Caco-2 (cell line): ENCODE measurements around the gene SMURF1. TPM values are rescaled to one million over a fixed set of nuclear protein-coding genes. Genes with fewer than 3 reads are reported as not detected.

Source experiments
- BruUV-seq: library from RNA; stranded (reverse); fragments of 400-500 nt; replicated peaks from 2 replicates; lab custom pipeline; 2021; lab: Mats Ljungman, UMichigan
- CTCF ChIA-PET: fragments of 300-600 bp; sonication (Branson Sonifier 250); formaldehyde crosslinking; loops from one replicate; lab custom pipeline; 2022; ENCODE audit warnings: antibody characterized with exemption; lab: Charles Lee
- POLR2A ChIA-PET: fragments of 300-600 bp; sonication (Branson Sonifier 250); formaldehyde crosslinking; loops from one replicate; lab custom pipeline; 2022; ENCODE audit warnings: antibody characterized with exemption; lab: Charles Lee
- DNase-seq, 2 experiments: peaks; one replicate each; pipeline versions ENCODE4 v3.0.0 to v3.0.0-alpha.2; 2020 to 2022
- H3K27me3 ChIP-seq: replicated peaks from 2 replicates; pipeline ENCODE4 v1.6.0; 2011; ENCODE audit warnings: low read length; ENCODE audit not compliant: control insufficient read depth, insufficient read depth
- H3K36me3 ChIP-seq: 2 replicates; pipeline ENCODE4 v1.5.1; 2011; ENCODE audit warnings: low read length; ENCODE audit not compliant: control insufficient read depth, insufficient read depth
- H3K4me1 ChIP-seq: fragments of 250-450 bp; sonication (Bioruptor Pico); 2 replicates; pipeline ENCODE4 v1.5.1; 2020; ENCODE audit warnings: mild to moderate bottlenecking
- H3K4me3 ChIP-seq: 2 replicates; pipeline ENCODE4 v1.5.1; 2011; ENCODE audit warnings: low read depth, mild to moderate bottlenecking, control low read depth, low read length
- H3K9me3 ChIP-seq: fragments of 250-450 bp; sonication (Bioruptor Pico); 2 replicates; pipeline ENCODE4 v1.5.1; 2020; ENCODE audit warnings: mild to moderate bottlenecking, moderate library complexity
- H3K27ac Mint-ChIP-seq: one replicate; pipeline ENCODE4 v1.8.0; 2022; ENCODE audit warnings: mixed read lengths; ENCODE audit not compliant: unreplicated experiment
- H3K27me3 Mint-ChIP-seq: one replicate; pipeline ENCODE4 v1.8.0; 2022; ENCODE audit warnings: mixed read lengths; ENCODE audit not compliant: insufficient read depth, unreplicated experiment
- H3K36me3 Mint-ChIP-seq: one replicate; pipeline ENCODE4 v1.8.0; 2022; ENCODE audit warnings: mild to moderate bottlenecking, mixed read lengths; ENCODE audit not compliant: insufficient read depth, unreplicated experiment
- H3K4me1 Mint-ChIP-seq: one replicate; pipeline ENCODE4 v1.8.0; 2022; ENCODE audit warnings: low read depth, mixed read lengths; ENCODE audit not compliant: unreplicated experiment
- H3K4me3 Mint-ChIP-seq: one replicate; pipeline ENCODE4 v1.8.0; 2022; ENCODE audit warnings: mild to moderate bottlenecking, moderate library complexity, mixed read lengths; ENCODE audit not compliant: unreplicated experiment
- H3K9me3 Mint-ChIP-seq: one replicate; pipeline ENCODE4 v1.8.0; 2022; ENCODE audit warnings: mixed read lengths; ENCODE audit not compliant: unreplicated experiment
- CTCF ChIP-seq, 2 experiments: fragments of 200-600 bp in 1 of 2; IDR thresholded peaks; 1 replicate in 1 of 2; 2 replicates in 1 of 2; pipeline versions ENCODE4 v1.5.1 to v1.8.0; 2011 to 2022; ENCODE audit warnings: antibody characterized with exemption in 1 of 2, control low read depth in 1 of 2, inconsistent platforms in 1 of 2, low read depth in 1 of 2, low read length in 1 of 2, mild to moderate bottlenecking in 1 of 2, moderate library complexity in 1 of 2; ENCODE audit not compliant: insufficient read depth in 1 of 2, severe bottlenecking in 1 of 2, unreplicated experiment in 1 of 2
- intact Hi-C: fragments of 100-400 bp; cut with micrococcal nuclease; formaldehyde crosslinking; loops from one replicate; pipeline ENCODE4 v1.10.0; 2022; ENCODE audit not compliant: unreplicated experiment
- total RNA-seq: library from RNA; stranded (reverse); gene quantifications from 2 replicates; pipeline ENCODE4 v1.2.3, GENCODE V29; 2022

Gene SMURF1
- total RNA-seq, 1 experiment from 2014 or later, result 22.5 TPM

- Histone ChIP-seq H3K4me3 (no peak overlapping the region), H3K27me3 (no peaks in the 10 kb centered on the region), H3K9me3 (no peaks in the 10 kb centered on the region), H3K4me1 (peaks cover 13% of the 10 kb centered on the region; the same call in 1 of the 2 replicates), H3K36me3 (peaks cover 11% of the 10 kb centered on the region)
- Mint-ChIP-seq H3K4me1 (peaks cover 10% of the 10 kb centered on the region), H3K27ac (no peak overlapping the region), H3K27me3 (no peaks in the 10 kb centered on the region), H3K4me3 (no peak overlapping the region), H3K9me3 (no peaks in the 10 kb centered on the region), H3K36me3 (peaks cover 95% of the 10 kb centered on the region)
- DNase-seq, result no peak
- intact Hi-C loops, result no loop called here
- no peak for TF ChIP-seq CTCF (IDR thresholded peaks at IDR 0.05; ENCODE audit: insufficient read depth in 1 of 2, low read depth in 1 of 2, low read length in 1 of 2, severe bottlenecking in 1 of 2, unreplicated experiment in 1 of 2)
- no TSS peak for BruUV-seq
- ChIA-PET CTCF (no interaction called here), POLR2A (no interaction called here)
These were observed 110.1 kb downstream of the SMURF1 start for GRCh38 chr7:99033765-99034164.

GRCh38 chr7:99032928-99033327 lies 111.0 kb downstream of the SMURF1 start:
- H3K9me3 Mint-ChIP-seq, result no peaks in the 10 kb centered on the region
- no peak overlapping the region for H3K27ac Mint-ChIP-seq
- TF ChIP-seq CTCF (IDR thresholded peaks at IDR 0.05; ENCODE audit: insufficient read depth in 1 of 2, low read depth in 1 of 2, low read length in 1 of 2, severe bottlenecking in 1 of 2, unreplicated experiment in 1 of 2), result no peak
- intact Hi-C loops, result no loop called here
- no peak for DNase-seq
- ChIA-PET CTCF (no interaction called here), POLR2A (no interaction called here)
- no peak overlapping the region for H3K4me3 Mint-ChIP-seq
- Histone ChIP-seq H3K4me3 (no peak overlapping the region), H3K4me1 (peaks cover 13% of the 10 kb centered on the region; the same call in 1 of the 2 replicates), H3K9me3 (no peaks in the 10 kb centered on the region), H3K36me3 (peaks cover 9% of the 10 kb centered on the region), H3K27me3 (no peaks in the 10 kb centered on the region)
- peaks cover 10% of the 10 kb centered on the region for H3K4me1 Mint-ChIP-seq
- no TSS peak for BruUV-seq
- peaks cover 97% of the 10 kb centered on the region for H3K36me3 Mint-ChIP-seq
- H3K27me3 Mint-ChIP-seq, result no peaks in the 10 kb centered on the region

GRCh38 chr7:99031496-99031895 lies 112.4 kb downstream of the SMURF1 start:
- H3K4me1 Mint-ChIP-seq, result peaks cover 10% of the 10 kb centered on the region
- POLR2A ChIA-PET, result no interaction called here

More at GRCh38 chr7:99031496-99031895, 112.4 kb downstream of the SMURF1 start:
- Histone ChIP-seq H3K27me3 (no peaks in the 10 kb centered on the region), H3K4me3 (no peak overlapping the region), H3K9me3 (no peaks in the 10 kb centered on the region), H3K4me1 (peaks cover 13% of the 10 kb centered on the region; the same call in 1 of the 2 replicates), H3K36me3 (peaks cover 6% of the 10 kb centered on the region)
- CTCF ChIA-PET, result no interaction called here
- TF ChIP-seq CTCF (IDR thresholded peaks at IDR 0.05; ENCODE audit: insufficient read depth in 1 of 2, low read depth in 1 of 2, low read length in 1 of 2, severe bottlenecking in 1 of 2, unreplicated experiment in 1 of 2), result no peak
- intact Hi-C loops, result no loop called here
- Mint-ChIP-seq H3K27ac (no peak overlapping the region), H3K27me3 (no peaks in the 10 kb centered on the region), H3K36me3 (peaks cover 92% of the 10 kb centered on the region), H3K4me3 (no peak overlapping the region), H3K9me3 (no peaks in the 10 kb centered on the region)
- no TSS peak for BruUV-seq
- no peak for DNase-seq
